Breast epithelium (tissue), 3 donors: ENCODE data around the gene EVL.

Experiments used
- POLR2A ChIP-seq: fragments of 450-650 bp; IDR thresholded peaks from one replicate; pipeline ENCODE4 v1.6.1; 2016; ENCODE audit warnings: antibody characterized with exemption, mild to moderate bottlenecking, moderate library complexity
- TF ChIP-seq, protein P1 (sequence below), 3 donors: fragments of 450-650 bp; IDR thresholded peaks; one replicate each; pipeline ENCODE4 v1.5.1; 2016 to 2017; ENCODE audit warnings: antibody characterized with exemption in 3 of 3, mild to moderate bottlenecking in 3 of 3, moderate library complexity in 3 of 3

- TF ChIP-seq POLR2A = no peak
- TF ChIP-seq, protein P1, sequence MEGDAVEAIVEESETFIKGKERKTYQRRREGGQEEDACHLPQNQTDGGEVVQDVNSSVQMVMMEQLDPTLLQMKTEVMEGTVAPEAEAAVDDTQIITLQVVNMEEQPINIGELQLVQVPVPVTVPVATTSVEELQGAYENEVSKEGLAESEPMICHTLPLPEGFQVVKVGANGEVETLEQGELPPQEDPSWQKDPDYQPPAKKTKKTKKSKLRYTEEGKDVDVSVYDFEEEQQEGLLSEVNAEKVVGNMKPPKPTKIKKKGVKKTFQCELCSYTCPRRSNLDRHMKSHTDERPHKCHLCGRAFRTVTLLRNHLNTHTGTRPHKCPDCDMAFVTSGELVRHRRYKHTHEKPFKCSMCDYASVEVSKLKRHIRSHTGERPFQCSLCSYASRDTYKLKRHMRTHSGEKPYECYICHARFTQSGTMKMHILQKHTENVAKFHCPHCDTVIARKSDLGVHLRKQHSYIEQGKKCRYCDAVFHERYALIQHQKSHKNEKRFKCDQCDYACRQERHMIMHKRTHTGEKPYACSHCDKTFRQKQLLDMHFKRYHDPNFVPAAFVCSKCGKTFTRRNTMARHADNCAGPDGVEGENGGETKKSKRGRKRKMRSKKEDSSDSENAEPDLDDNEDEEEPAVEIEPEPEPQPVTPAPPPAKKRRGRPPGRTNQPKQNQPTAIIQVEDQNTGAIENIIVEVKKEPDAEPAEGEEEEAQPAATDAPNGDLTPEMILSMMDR (IDR thresholded peaks at IDR 0.05) = no peak
These were observed 111.6 kb downstream of the EVL start for GRCh38 chr14:100176811-100177327.
